ENCODE data around the gene REEP2. TPM values are rescaled to one million over a fixed set of nuclear protein-coding genes. Genes with fewer than 3 reads are reported as not detected.
"Not testable (repeated sequence)": the region's sequence is repeated elsewhere in the genome, so short reads cannot be mapped to it uniquely, and the experiment has no call there.

REEP2 gene
- total RNA-seq, 4 donors from 2014 or later = 0.95 to 7.6 (median 1.8) TPM

- no peak overlapping the region for H3K4me3 ChIP-seq (ENCODE audit: low read depth, poor library complexity, severe bottlenecking)
- DNase-seq (ENCODE audit: low spot score in 2 of 2) = no peak
- no peak for TF ChIP-seq CTCF (IDR thresholded peaks at IDR 0.05)
- TF ChIP-seq POLR2A (IDR thresholded peaks at IDR 0.05) = no peak
- intact Hi-C loops (cut with DNase I; ENCODE audit: low total_unique reads) = no loop called here
- WGBS, 2 donors = 49 to 52% methylated on average over 3 of the region's 3 CpGs
Observed at GRCh38 chr5:138470322-138471051, 31.6 kb downstream of the REEP2 start.

GRCh38 chr5:138471052-138471361 lies 32.1 kb downstream of the REEP2 start:
- no peak for DNase-seq (ENCODE audit: low spot score in 2 of 2)
- H3K4me3 ChIP-seq (ENCODE audit: low read depth, poor library complexity, severe bottlenecking) = no peak overlapping the region
- intact Hi-C loops (cut with DNase I; ENCODE audit: low total_unique reads) = no loop called here
- TF ChIP-seq CTCF (IDR thresholded peaks at IDR 0.05) = no peak
- TF ChIP-seq POLR2A (IDR thresholded peaks at IDR 0.05) = no peak
- WGBS, 2 donors = 65 to 69% methylated on average over 2 of the region's 2 CpGs

GRCh38 chr5:138472353-138472752 lies 33.5 kb downstream of the REEP2 start:
- DNase-seq (ENCODE audit: low spot score in 2 of 2) = no peak
- 34 to 36% methylated on average over 6 of the region's 6 CpGs for WGBS, 2 donors

GRCh38 chr5:138473151-138473550 lies 34.3 kb downstream of the REEP2 start:
- DNase-seq (ENCODE audit: low spot score in 2 of 2); H3K4me3 ChIP-seq (ENCODE audit: low read depth, poor library complexity, severe bottlenecking); intact Hi-C loops (cut with DNase I; ENCODE audit: low total_unique reads): not testable (repeated sequence)
- WGBS, 2 donors = 94 to 96% methylated on average over 5 of the region's 5 CpGs

More at GRCh38 chr5:138472353-138472752, 33.5 kb downstream of the REEP2 start:
- H3K4me3 ChIP-seq (ENCODE audit: low read depth, poor library complexity, severe bottlenecking) = no peak overlapping the region
- TF ChIP-seq CTCF (IDR thresholded peaks at IDR 0.05) (no peak), POLR2A (IDR thresholded peaks at IDR 0.05) (no peak)
- intact Hi-C loops (cut with DNase I; ENCODE audit: low total_unique reads) = no loop called here

- H3K4me3 ChIP-seq (ENCODE audit: low read depth, poor library complexity, severe bottlenecking) = no peak overlapping the region
- TF ChIP-seq POLR2A (IDR thresholded peaks at IDR 0.05) = no peak
- TF ChIP-seq CTCF (IDR thresholded peaks at IDR 0.05) = no peak
- intact Hi-C loops (cut with DNase I; ENCODE audit: low total_unique reads) = no loop called here
- WGBS, 2 donors = 55 to 61% methylated on average over 7 of the region's 7 CpGs
- no peak for DNase-seq (ENCODE audit: low spot score in 2 of 2)
Observed at GRCh38 chr5:138476918-138477317, 38.1 kb downstream of the REEP2 start.

- TF ChIP-seq POLR2A (IDR thresholded peaks at IDR 0.05) (no peak), CTCF (IDR thresholded peaks at IDR 0.05) (no peak)
- 33 to 40% methylated on average over 4 of the region's 4 CpGs for WGBS, 2 donors
- H3K4me3 ChIP-seq (ENCODE audit: low read depth, poor library complexity, severe bottlenecking) = no peak overlapping the region
- no peak for DNase-seq (ENCODE audit: low spot score in 2 of 2)
- intact Hi-C loops (cut with DNase I; ENCODE audit: low total_unique reads) = no loop called here
Observed at GRCh38 chr5:138482638-138483037, 43.8 kb downstream of the REEP2 start.

Data from lower leg skin (tissue), 4 donors.